ENCODE data around the gene AATK.

- TF ChIP-seq CTCF (IDR thresholded peaks at IDR 0.05), result no peak
- TF ChIP-seq POLR2A (IDR thresholded peaks at IDR 0.05), result no peak
Measured at GRCh38 chr17:81119223-81120148, 46.5 kb downstream of the AATK start.
